Panc1 (cell line): ENCODE measurements around the gene COQ3. TPM values are rescaled to one million over a fixed set of nuclear protein-coding genes. Genes with fewer than 3 reads are reported as not detected.

ENCODE experiments used
- ATAC-seq: fragments of 200-7000 bp; cut with Tn5 transposase; 2 replicates; pipeline ENCODE4 v1.9.1; 2020; ENCODE audit warnings: mild to moderate bottlenecking, moderate library complexity
- BruUV-seq: library from RNA; stranded (reverse); fragments of 400-500 nt; replicated peaks from 2 replicates; lab custom pipeline; 2021; lab: Mats Ljungman, UMichigan
- CTCF ChIA-PET: fragments of 300-600 bp; sonication (Branson Sonifier 250); formaldehyde crosslinking; loops from one replicate; lab custom pipeline; 2022; ENCODE audit warnings: antibody characterized with exemption; lab: Charles Lee
- POLR2A ChIA-PET: fragments of 300-600 bp; sonication (Branson Sonifier 250); formaldehyde crosslinking; loops from one replicate; lab custom pipeline; 2022; ENCODE audit warnings: antibody characterized with exemption; lab: Charles Lee
- DNase-seq: peaks from one replicate; pipeline ENCODE4 v3.0.0-alpha.2; 2010; ENCODE audit warnings: low read depth, low spot score
- H3K27ac ChIP-seq: 2 replicates; pipeline ENCODE4 v1.5.1; 2011; ENCODE audit warnings: mild to moderate bottlenecking, low read length, inconsistent platforms
- H3K27me3 ChIP-seq: fragments of 200-500 bp; sonication (Bioruptor generic); 2 replicates; pipeline ENCODE4 v1.6.0; 2014; ENCODE audit warnings: low read length, inconsistent platforms; ENCODE audit not compliant: control insufficient read depth, insufficient read depth
- H3K36me3 ChIP-seq: fragments of 200-500 bp; sonication (Bioruptor generic); 2 replicates; pipeline ENCODE4 v1.5.1; 2014; ENCODE audit warnings: inconsistent platforms, mild to moderate bottlenecking, low read length, moderate library complexity; ENCODE audit not compliant: control insufficient read depth, insufficient read depth
- H3K4me1 ChIP-seq: 2 replicates; pipeline ENCODE4 v1.5.1; 2011; ENCODE audit warnings: inconsistent platforms, mild to moderate bottlenecking, low read length, moderate library complexity; ENCODE audit not compliant: control insufficient read depth, insufficient read depth
- H3K4me3 ChIP-seq, 2 experiments: 2 replicates each; pipeline ENCODE4 v1.5.1; 2011 to 2012; ENCODE audit warnings: low read depth in 2 of 2, low read length in 2 of 2, mild to moderate bottlenecking in 2 of 2, inconsistent platforms in 1 of 2, moderate library complexity in 1 of 2
- H3K9me3 ChIP-seq: fragments of 200-500 bp; sonication (Bioruptor generic); 2 replicates; pipeline ENCODE4 v1.5.1; 2014; ENCODE audit warnings: low read depth, mild to moderate bottlenecking, inconsistent platforms, low read length, moderate library complexity; ENCODE audit not compliant: control insufficient read depth, insufficient read depth
- CTCF ChIP-seq: fragments of 450-650 bp; IDR thresholded peaks from 2 replicates; pipeline ENCODE4 v1.5.1; 2017; ENCODE audit warnings: mild to moderate bottlenecking
- POLR2AphosphoS5 ChIP-seq: IDR thresholded peaks from 2 replicates; pipeline ENCODE4 v1.6.1; 2012; ENCODE audit warnings: mild to moderate bottlenecking, low read depth, low read length, moderate library complexity
- REST ChIP-seq, 2 experiments: IDR thresholded peaks; 2 replicates each; pipeline ENCODE4 v1.6.1; 2011 to 2012; ENCODE audit warnings: low read depth in 2 of 2, control low read depth in 1 of 2, low read length in 1 of 2, mild to moderate bottlenecking in 1 of 2, moderate library complexity in 1 of 2; ENCODE audit not compliant: insufficient read depth in 1 of 2
- SIN3A ChIP-seq: IDR thresholded peaks from 2 replicates; pipeline ENCODE4 v1.6.1; 2012; ENCODE audit warnings: low read depth, mild to moderate bottlenecking, low read length, moderate library complexity, borderline replicate concordance; ENCODE audit not compliant: insufficient read depth
- TCF7L2 ChIP-seq: IDR thresholded peaks from 2 replicates; pipeline ENCODE4 v1.6.1; 2011; ENCODE audit warnings: mild to moderate bottlenecking, low read depth, low read length, inconsistent platforms
- in situ Hi-C: cut with HindIII; loops from 2 replicates; pipeline ENCODE4 v1.10.0; 2016; ENCODE audit warnings: low sequenced_read_pairs, low pct_unique_long_range_greater_than_20kb
- intact Hi-C: fragments of 100-400 bp; cut with micrococcal nuclease; formaldehyde crosslinking; loops from one replicate; pipeline ENCODE4 v1.10.0; 2022; ENCODE audit not compliant: unreplicated experiment
- total RNA-seq: library from RNA; stranded (reverse); gene quantifications from one replicate; pipeline ENCODE4 v1.2.1, GENCODE V29; 2021; ENCODE audit not compliant: unreplicated experiment

The COQ3 gene
- total RNA-seq, 1 experiment from 2014 or later: 9.5 TPM

DNA sequence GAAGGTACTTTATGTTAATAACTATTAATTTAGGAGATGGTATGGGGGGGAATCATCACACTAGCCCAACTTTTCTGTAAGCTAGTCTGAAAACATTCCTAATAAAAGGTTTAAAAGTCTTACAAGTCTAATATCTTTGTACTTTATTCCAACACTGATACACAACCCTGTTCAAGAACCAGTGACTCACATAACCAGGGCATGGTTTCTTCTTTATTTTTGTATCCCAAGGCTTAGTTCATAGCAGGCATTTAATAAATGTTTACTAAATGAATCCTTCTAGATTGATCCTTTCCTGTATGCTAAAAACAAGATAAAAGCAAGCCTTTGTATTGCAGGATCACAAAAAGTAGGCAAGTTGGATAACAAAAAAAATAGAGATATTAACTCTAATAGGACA is 21.5 kb upstream of the COQ3 start:
- intact Hi-C loops: no loop called here
- no peak for TF ChIP-seq POLR2AphosphoS5
- TF ChIP-seq REST (IDR thresholded peaks at IDR 0.05; ENCODE audit: insufficient read depth in 1 of 2, low read depth in 2 of 2, low read length in 1 of 2): no peak
- no peak for TF ChIP-seq CTCF
- TF ChIP-seq TCF7L2: no peak
- no peak for TF ChIP-seq SIN3A
- BruUV-seq: no TSS peak
- in situ Hi-C loops: no loop called here
- DNase-seq (no peak), ATAC-seq (no peak)
- H3K4me3 ChIP-seq: no peak overlapping the region
- no peaks in the 10 kb centered on the region for H3K27me3 ChIP-seq
- ChIA-PET POLR2A (no interaction called here), CTCF (no interaction called here)
- H3K9me3 ChIP-seq: no peaks in the 10 kb centered on the region
- no peak overlapping the region for H3K27ac ChIP-seq
- H3K4me1 ChIP-seq: peaks cover 3% of the 10 kb centered on the region; the same call in 1 of the 2 replicates
- peaks cover 19% of the 10 kb centered on the region for H3K36me3 ChIP-seq

- ChIA-PET CTCF (no interaction called here), POLR2A (no interaction called here)
- Histone ChIP-seq H3K27me3 (no peaks in the 10 kb centered on the region), H3K4me1 (peaks cover 3% of the 10 kb centered on the region; the same call in 1 of the 2 replicates), H3K27ac (no peak overlapping the region), H3K9me3 (no peaks in the 10 kb centered on the region), H3K4me3 (no peak overlapping the region), H3K36me3 (peaks cover 51% of the 10 kb centered on the region)
- ATAC-seq: no peak
- no TSS peak for BruUV-seq
- intact Hi-C loops (no loop called here), in situ Hi-C loops (no loop called here)
- no peak for TF ChIP-seq CTCF
- no peak for TF ChIP-seq TCF7L2
- TF ChIP-seq SIN3A: no peak
- no peak for TF ChIP-seq REST (IDR thresholded peaks at IDR 0.05; ENCODE audit: insufficient read depth in 1 of 2, low read depth in 2 of 2, low read length in 1 of 2)
- no peak for TF ChIP-seq POLR2AphosphoS5
- DNase-seq: no peak
These were observed 18.1 kb upstream of the COQ3 start for GRCh38 chr6:99412065-99412464.
